Epithelial cell of proximal tubule (primary cell): Measurements from ENCODE around the gene SINHCAF. TPM values are rescaled to one million over a fixed set of nuclear protein-coding genes. Genes with fewer than 3 reads are reported as not detected.
"Not testable (repeated sequence)": the region's sequence is repeated elsewhere in the genome, so short reads cannot be mapped to it uniquely, and the experiment has no call there.

Source experiments
- DNase-seq: peaks from one replicate; pipeline ENCODE4 v3.0.0-alpha.2; 2011; ENCODE audit warnings: low read depth
- H3K4me3 ChIP-seq: 2 replicates; pipeline ENCODE4 v1.5.1; 2011; ENCODE audit warnings: low read depth, mild to moderate bottlenecking, low read length
- total RNA-seq: library from RNA; depleted of rRNA; stranded (reverse); fragments of >200 nt; gene quantifications from 2 replicates; pipeline ENCODE4 v1.2.3, GENCODE V29; 2015
- TF ChIP-seq, protein P1 (sequence below): conservative IDR thresholded peaks from 2 replicates; pipeline ENCODE4 v1.5.1; 2012; ENCODE audit warnings: low read depth, mild to moderate bottlenecking, low read length

Gene SINHCAF, protein sequence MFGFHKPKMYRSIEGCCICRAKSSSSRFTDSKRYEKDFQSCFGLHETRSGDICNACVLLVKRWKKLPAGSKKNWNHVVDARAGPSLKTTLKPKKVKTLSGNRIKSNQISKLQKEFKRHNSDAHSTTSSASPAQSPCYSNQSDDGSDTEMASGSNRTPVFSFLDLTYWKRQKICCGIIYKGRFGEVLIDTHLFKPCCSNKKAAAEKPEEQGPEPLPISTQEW
- total RNA-seq = 93.5 and 130 TPM in 2 replicates

DNA sequence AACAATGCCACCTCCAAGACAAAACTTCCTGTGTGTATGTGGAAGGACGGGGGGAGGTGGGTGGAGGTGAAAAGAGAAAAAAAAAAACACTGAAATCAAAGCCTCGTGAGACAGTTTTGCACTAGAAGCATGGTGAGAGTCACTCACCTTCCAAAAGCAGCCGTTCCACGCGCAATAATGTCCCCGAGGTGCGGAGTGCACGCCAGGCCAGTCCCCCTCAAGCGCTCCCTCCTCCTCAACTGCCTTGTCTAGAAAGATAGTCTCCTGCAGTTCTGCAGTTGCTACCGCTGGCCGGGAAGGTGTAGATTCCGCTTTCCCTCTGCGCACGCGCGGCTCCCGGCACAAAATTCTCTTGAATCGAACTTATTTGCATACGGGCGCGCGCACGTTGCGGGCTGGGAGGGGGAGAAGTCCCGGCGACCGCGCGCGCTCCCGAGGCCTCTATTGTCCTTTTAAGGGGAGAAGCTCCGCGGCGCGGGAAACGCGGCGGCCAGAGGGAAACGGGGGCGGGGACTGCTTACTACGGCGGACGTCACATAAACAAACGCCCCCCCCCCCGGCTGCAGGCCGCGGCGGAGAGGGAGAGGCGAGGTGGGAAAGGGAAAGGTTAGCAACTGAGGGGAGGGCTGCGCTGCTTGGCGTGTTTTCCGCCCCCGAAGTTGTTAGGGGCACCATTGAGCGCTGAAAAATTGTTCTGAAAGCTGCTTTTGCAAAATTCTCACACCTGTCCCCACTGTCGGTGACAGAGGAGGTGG, at the start of gene SINHCAF:
Gene SINHCAF (minus strand): TSS at position 274 of the 755 bp plus-strand sequence. CDS start 27,946 bp downstream, outside the sequence.
- TF ChIP-seq, protein P1, sequence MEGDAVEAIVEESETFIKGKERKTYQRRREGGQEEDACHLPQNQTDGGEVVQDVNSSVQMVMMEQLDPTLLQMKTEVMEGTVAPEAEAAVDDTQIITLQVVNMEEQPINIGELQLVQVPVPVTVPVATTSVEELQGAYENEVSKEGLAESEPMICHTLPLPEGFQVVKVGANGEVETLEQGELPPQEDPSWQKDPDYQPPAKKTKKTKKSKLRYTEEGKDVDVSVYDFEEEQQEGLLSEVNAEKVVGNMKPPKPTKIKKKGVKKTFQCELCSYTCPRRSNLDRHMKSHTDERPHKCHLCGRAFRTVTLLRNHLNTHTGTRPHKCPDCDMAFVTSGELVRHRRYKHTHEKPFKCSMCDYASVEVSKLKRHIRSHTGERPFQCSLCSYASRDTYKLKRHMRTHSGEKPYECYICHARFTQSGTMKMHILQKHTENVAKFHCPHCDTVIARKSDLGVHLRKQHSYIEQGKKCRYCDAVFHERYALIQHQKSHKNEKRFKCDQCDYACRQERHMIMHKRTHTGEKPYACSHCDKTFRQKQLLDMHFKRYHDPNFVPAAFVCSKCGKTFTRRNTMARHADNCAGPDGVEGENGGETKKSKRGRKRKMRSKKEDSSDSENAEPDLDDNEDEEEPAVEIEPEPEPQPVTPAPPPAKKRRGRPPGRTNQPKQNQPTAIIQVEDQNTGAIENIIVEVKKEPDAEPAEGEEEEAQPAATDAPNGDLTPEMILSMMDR = no peak
- H3K4me3 ChIP-seq = peak within 1 kb of the TSS; percentile 96
- DNase-seq = peak; percentile 61

DNA sequence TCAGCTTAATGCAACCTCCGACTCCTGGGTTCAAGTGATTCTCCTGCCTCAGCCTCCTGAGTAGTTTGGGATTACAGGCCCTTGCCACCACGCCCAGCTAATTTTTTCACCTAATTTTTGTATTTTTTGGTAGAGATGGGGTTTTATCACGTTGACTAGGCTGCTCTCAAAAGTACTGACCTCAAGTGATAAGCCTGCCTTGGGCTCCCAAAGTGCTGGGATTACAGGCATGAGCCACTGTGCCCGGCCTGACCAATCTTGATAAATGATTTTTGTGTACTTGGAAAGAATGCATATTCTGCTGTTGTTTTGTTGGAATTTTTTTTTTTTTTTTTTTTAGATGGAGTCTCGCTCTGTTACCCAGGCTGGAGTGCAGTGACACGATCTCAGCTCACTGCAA, 49.5 kb upstream of the SINHCAF start:
- not testable (repeated sequence) for DNase-seq, H3K4me3 ChIP-seq

DNA sequence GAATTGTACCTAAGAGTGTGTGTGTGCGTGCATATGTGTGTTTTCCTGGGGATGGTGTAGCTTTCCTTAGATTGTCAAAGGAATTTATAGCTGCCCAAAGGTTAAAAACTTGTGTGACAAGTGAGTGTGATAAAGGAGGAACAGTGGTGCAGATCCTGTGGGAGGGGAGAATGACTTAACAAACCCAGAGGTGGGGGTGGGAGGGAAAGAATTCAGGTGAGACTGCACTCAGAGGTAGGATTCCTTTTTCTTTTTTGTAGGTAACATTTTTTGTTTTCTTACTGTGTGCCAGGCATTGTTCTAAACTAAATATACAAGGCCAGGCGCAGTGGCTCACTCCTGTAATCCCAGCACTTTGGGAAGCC, 45.3 kb upstream of the SINHCAF start:
- TF ChIP-seq, protein P1 = no peak
- no peak for DNase-seq
- H3K4me3 ChIP-seq = no peak overlapping the region

DNA sequence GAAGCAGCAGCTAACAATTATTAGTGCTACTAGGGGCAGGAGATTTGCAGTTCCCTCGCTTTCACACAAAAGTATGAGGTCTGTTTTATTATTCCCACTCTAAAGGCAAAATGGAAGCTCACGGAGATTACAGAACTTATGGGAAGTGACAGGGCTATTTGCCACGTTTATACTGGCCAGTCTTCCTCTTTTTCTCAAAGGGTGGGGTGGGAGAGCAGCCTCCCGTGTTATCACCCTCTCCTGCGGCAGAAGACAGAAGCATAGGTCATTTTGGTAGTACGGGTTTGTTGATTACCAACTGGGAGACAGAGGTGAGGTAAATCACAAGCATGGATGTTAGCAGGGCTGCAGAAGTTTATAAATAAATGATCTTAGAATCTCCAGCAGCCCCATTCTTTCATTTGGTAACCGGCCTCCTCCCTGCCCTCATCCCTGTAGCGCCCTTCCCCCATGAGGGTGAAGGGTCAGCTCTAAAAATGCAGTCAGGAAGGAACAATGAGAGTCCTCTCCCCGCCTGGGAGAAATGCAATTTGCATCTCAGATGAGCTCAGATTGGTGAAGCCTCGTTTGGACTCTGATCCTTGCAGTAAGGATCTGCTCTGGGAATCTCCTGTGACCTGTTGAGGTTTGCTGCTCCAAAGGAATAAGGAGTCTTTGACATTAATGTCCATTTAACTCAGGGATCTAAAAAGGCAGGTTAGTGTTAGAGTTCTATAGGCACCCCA, 44.7 kb upstream of the SINHCAF start:
- no peak overlapping the region for H3K4me3 ChIP-seq
- peak; percentile 30 for DNase-seq
- TF ChIP-seq, protein P1 = no peak

DNA sequence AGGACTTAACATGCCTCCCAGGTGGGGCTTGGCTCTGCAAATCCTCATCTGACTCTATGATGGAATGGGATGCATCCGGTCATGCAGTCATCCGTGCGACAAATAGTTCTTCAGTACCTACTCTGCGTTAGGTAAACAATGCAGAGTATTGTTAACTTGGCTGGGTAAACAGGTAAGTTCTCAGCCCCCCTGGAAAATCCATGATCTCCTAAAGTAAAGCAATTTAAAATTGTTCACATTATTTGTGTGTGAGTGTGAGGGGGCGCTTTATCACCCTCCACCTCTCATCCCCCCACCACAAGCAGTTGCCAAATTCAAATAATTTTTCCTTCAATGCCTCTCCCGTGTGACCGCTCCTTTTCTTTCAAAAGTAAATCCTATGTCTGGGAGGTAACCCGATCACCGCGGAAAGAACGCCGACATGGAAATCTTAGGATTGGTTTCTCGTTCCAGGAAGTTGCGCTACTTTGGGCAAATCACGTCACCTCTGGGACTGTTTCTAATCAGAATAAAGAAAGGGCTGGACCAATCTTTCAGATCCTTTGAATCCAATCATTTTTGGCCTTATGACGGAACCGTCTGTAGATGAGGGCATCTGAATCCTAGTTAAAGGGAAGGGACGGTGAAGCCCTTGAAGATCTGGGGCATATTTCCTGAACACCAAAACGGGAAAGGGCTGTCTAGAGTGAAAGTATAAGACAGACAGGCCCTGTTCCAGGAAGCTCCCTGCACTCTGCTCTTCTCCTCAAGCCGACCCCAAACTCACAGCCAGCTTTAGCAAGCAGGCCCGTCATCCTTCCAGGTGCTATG, 44.0 kb upstream of the SINHCAF start:
- no peak for DNase-seq
- no peak overlapping the region for H3K4me3 ChIP-seq
- TF ChIP-seq, protein P1 = no peak

DNA sequence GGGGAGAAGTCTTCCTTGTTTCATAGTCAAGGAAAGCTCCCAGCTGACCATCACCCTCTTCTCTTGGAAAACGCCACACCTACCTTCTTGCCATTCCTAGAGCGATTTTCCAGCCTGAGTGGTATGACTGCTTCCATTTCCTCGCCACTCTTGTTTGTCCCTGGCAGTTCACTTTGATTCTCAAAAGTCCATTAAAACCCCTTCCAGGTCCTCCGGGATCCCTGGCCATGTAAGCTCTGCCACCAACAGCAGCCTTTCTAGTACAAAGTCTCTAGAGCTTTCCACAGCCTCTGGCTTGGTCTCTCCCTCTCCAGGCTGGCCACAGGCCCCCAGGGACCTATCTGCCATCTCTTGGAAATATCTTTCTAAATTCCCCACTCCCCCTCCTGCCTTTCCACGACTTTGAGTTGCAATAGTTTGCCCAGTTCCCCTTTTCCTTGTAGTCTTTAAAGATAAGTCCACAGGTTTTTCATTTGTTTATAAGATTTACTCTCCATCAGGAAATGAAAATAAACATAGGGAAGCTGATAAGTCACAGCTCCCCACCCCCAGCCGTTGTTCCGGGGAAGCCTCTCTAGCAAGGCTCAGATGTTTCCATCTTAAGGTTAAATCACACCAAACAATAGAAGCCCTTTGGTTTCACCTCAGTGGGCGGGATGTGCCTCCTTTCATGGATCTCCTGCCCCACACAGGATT, 42.9 kb upstream of the SINHCAF start:
- no peak overlapping the region for H3K4me3 ChIP-seq
- TF ChIP-seq, protein P1 = no peak
- no peak for DNase-seq
